GM12892 (cell line): ENCODE measurements around the gene GOLGA6A.

Experiments
- POLR2A ChIP-seq: IDR thresholded peaks from 2 replicates; pipeline ENCODE4 v1.6.1; 2011; ENCODE audit warnings: low read depth, low read length, control low read depth
- POLR2AphosphoS5 ChIP-seq: IDR thresholded peaks from 2 replicates; pipeline ENCODE4 v1.6.1; 2011; ENCODE audit warnings: low read depth, low read length, control low read depth
- TAF1 ChIP-seq: IDR thresholded peaks from 2 replicates; pipeline ENCODE4 v1.6.1; 2011; ENCODE audit warnings: low read depth, mild to moderate bottlenecking, control low read depth, low read length, borderline replicate concordance

- TF ChIP-seq TAF1 = no peak
- no peak for TF ChIP-seq POLR2AphosphoS5
- TF ChIP-seq POLR2A = no peak
Observed at GRCh38 chr15:74039656-74040010, 42.7 kb downstream of the GOLGA6A start.
